Upper lobe of left lung (tissue), 6 donors: ENCODE results near the gene KCNF1. TPM values are rescaled to one million over a fixed set of nuclear protein-coding genes. Genes with fewer than 3 reads are reported as not detected.

Experiments
- ATAC-seq, 2 donors: fragments of 200-7000 bp; cut with Tn5 transposase; one replicate each; pipeline ENCODE4 v1.9.1; 2022; ENCODE audit warnings: mild to moderate bottlenecking in 2 of 2, moderate library complexity in 2 of 2; ENCODE audit not compliant: low FRiP score in 2 of 2
- DNase-seq, 2 donors: peaks; one replicate each; pipeline ENCODE4 v3.0.0-alpha.2; 2019 to 2020
- H3K27ac ChIP-seq, 4 donors: fragments of 200-600 bp; sonication (generic); one replicate each; pipeline ENCODE4 v1.5.1; 2016 to 2019
- H3K27me3 ChIP-seq, 4 donors: fragments of 200-600 bp; sonication (generic); one replicate each; pipeline ENCODE4 v1.5.1; 2017 to 2019
- H3K36me3 ChIP-seq, 4 donors: fragments of 200-600 bp; sonication (generic); one replicate each; pipeline ENCODE4 v1.5.1; 2016 to 2019
- H3K4me1 ChIP-seq, 4 donors: fragments of 200-600 bp; sonication (generic); one replicate each; pipeline ENCODE4 v1.5.1; 2018 to 2019
- H3K4me3 ChIP-seq, 4 donors: fragments of 200-600 bp; sonication (generic); one replicate each; pipeline ENCODE4 v1.5.1; 2017 to 2019; ENCODE audit warnings: mild to moderate bottlenecking in 2 of 4, moderate library complexity in 1 of 4
- H3K9me3 ChIP-seq, 4 donors: fragments of 200-600 bp; sonication (generic); one replicate each; pipeline ENCODE4 v1.5.1; 2018 to 2019
- EP300 ChIP-seq, 4 donors: sonication (generic); formaldehyde crosslinking; IDR thresholded peaks; one replicate each; pipeline ENCODE4 v1.5.1; 2017; ENCODE audit warnings: antibody characterized with exemption in 4 of 4, control low read depth in 2 of 4
- POLR2A ChIP-seq, 4 donors: fragments of 450-650 bp; IDR thresholded peaks; one replicate each; pipeline ENCODE4 v1.5.1; 2016 to 2017; ENCODE audit warnings: antibody characterized with exemption in 4 of 4, mild to moderate bottlenecking in 2 of 4
- POLR2AphosphoS5 ChIP-seq, 2 donors: sonication (generic); formaldehyde crosslinking; IDR thresholded peaks; one replicate each; pipeline ENCODE4 v1.5.1; 2017; ENCODE audit warnings: antibody characterized with exemption in 2 of 2
- whole genome bisulfite sequencing, 2 donors: methylation state at CpG; one replicate each; pipeline ENCODE4 v1.1.5; 2017 to 2018; 5-methylcytosine and 5-hydroxymethylcytosine counted together
- total RNA-seq, 6 donors: library from RNA; depleted of rRNA in 4 of 6; stranded (reverse); fragments of >200 nt in 4 of 6; gene quantifications; one replicate each; pipeline versions ENCODE4 v1.1.0 to v1.2.1, GENCODE V29; 2016 to 2021
- TF ChIP-seq, protein P1 (sequence below), 6 experiments: fragments of 450-650 bp in 4 of 6; fragments of 200-600 bp in 2 of 6; sonication (generic) in 2 of 6; IDR thresholded peaks; one replicate each; pipeline ENCODE4 v1.5.1; 2016 to 2019; ENCODE audit warnings: antibody characterized with exemption in 6 of 6
- donor health status: DM: no; HTN: no; CAD: no; lungs with moderate emphysema.
- donor health status: DM: no; HTN: yes; CAD: no; lungs with severe emphysema.

Gene KCNF1
- total RNA-seq, 6 donors from 2014 or later, result 0.15 to 1.1 TPM; not detected in 4

DNA sequence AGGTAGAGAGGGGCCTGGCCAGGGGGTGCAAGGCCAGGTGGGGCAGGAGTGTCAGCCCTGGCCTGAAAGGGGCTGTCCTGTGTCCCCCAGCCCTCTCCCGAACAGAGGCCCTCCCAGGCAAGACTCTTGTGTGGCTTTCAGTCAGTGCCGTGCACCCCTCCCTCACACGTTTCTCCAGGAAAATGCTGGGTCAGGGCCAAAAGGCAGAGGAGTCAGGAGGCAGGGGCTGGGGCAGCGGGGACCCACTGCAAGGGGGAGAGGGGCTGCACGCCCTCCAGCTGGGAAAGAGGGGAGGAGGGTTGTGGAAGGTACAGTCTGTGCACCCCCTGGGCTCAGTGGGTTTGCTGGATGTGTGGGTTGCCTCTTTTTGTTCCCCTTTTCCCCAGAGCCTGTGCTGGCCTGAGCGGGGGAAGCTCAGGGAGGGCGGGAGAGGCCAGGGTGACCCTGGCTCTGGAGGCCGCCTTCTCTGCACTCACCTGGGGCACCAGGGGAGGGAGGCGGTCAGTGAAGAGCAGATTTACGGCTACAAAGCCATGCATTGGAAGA lies 4.1 kb downstream of the KCNF1 start:
- TF ChIP-seq, protein P1, sequence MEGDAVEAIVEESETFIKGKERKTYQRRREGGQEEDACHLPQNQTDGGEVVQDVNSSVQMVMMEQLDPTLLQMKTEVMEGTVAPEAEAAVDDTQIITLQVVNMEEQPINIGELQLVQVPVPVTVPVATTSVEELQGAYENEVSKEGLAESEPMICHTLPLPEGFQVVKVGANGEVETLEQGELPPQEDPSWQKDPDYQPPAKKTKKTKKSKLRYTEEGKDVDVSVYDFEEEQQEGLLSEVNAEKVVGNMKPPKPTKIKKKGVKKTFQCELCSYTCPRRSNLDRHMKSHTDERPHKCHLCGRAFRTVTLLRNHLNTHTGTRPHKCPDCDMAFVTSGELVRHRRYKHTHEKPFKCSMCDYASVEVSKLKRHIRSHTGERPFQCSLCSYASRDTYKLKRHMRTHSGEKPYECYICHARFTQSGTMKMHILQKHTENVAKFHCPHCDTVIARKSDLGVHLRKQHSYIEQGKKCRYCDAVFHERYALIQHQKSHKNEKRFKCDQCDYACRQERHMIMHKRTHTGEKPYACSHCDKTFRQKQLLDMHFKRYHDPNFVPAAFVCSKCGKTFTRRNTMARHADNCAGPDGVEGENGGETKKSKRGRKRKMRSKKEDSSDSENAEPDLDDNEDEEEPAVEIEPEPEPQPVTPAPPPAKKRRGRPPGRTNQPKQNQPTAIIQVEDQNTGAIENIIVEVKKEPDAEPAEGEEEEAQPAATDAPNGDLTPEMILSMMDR (IDR thresholded peaks at IDR 0.05), result no peak
- TF ChIP-seq POLR2A (IDR thresholded peaks at IDR 0.05) (no peak), POLR2AphosphoS5 (IDR thresholded peaks at IDR 0.05) (no peak), EP300 (IDR thresholded peaks at IDR 0.05) (no peak)
- H3K36me3 ChIP-seq, result no peaks in the 10 kb centered on the region
- H3K9me3 ChIP-seq, result no peaks in the 10 kb centered on the region
- no peak overlapping the region for H3K27ac ChIP-seq
- ATAC-seq, result no peak
- WGBS, 2 donors, result 72 to 76% methylated on average over 8 to 10 of the region's 10 CpGs
- peaks cover 5 to 18% (median 7%) of the 10 kb centered on the region in 4 donors for H3K4me1 ChIP-seq
- H3K4me3 ChIP-seq, result no peak overlapping the region
- H3K27me3 ChIP-seq, result peaks cover 0 to 31% (median 10%) of the 10 kb centered on the region in 4 donors
- no peak for DNase-seq

DNA sequence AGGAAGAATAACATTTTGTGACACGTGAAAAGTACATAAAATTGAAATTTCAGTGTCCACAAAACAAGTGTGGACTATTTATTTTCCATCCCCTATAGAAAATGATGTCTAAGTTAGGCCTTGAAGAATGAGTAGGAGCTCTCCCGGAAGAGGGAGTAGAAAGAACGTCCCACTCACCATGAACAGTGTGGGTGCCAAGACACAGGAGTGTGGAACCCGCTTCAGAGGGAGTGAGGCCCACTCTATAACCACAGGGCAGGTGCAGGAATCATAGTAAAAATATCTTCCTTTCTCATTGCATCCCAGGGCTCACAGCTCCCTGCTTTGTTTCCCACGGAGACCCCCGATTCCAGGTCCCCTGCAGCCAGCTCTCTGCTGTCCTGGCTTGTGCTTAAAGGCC lies 5.2 kb downstream of the KCNF1 start:
- TF ChIP-seq, protein P1 (IDR thresholded peaks at IDR 0.05), result no peak
- TF ChIP-seq POLR2AphosphoS5 (IDR thresholded peaks at IDR 0.05) (no peak), POLR2A (IDR thresholded peaks at IDR 0.05) (no peak), EP300 (IDR thresholded peaks at IDR 0.05) (no peak)
- ATAC-seq (no peak), DNase-seq (no peak)
- H3K4me1 ChIP-seq, result peaks cover 0 to 9% (median 4%) of the 10 kb centered on the region in 4 donors
- H3K27me3 ChIP-seq, result peaks cover 0 to 21% (median 4%) of the 10 kb centered on the region in 4 donors
- 84 to 90% methylated on average over 6 of the region's 6 CpGs for WGBS, 2 donors
- H3K36me3 ChIP-seq, result no peaks in the 10 kb centered on the region
- H3K4me3 ChIP-seq, result no peak overlapping the region
- no peaks in the 10 kb centered on the region for H3K9me3 ChIP-seq
- no peak overlapping the region for H3K27ac ChIP-seq

DNA sequence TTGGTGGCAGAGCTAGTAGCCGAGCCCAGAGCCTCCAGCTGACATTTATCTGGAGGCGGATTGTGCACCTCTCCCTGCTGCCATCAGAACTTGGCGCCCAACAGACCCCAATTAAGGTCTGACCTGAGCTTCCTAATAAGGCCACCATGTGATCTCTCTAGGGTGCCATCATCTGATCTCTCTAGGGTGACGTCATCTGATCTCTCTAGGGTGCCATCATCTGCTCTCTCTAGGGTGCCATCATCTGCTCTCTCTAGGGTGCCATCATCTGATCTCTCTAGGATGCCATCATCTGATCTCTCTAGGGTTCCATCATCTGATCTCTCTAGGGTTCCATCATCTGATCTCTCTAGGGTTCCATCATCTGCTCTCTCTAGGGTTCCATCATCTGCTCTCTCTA lies 6.2 kb downstream of the KCNF1 start:
- no peak for ATAC-seq
- TF ChIP-seq POLR2AphosphoS5 (IDR thresholded peaks at IDR 0.05), result no peak
- TF ChIP-seq POLR2A (IDR thresholded peaks at IDR 0.05), result no peak
- TF ChIP-seq, protein P1 (IDR thresholded peaks at IDR 0.05), result no peak
- no peak for TF ChIP-seq EP300 (IDR thresholded peaks at IDR 0.05)
- Histone ChIP-seq H3K4me1 (no peaks in the 10 kb centered on the region), H3K9me3 (no peaks in the 10 kb centered on the region), H3K4me3 (no peak overlapping the region), H3K36me3 (no peaks in the 10 kb centered on the region), H3K27ac (no peak overlapping the region), H3K27me3 (peaks cover 0 to 11% (median 0%) of the 10 kb centered on the region in 4 donors)
- DNase-seq, result no peak
- WGBS, 2 donors, result 86 to 89% methylated on average over 3 to 4 of the region's 4 CpGs

- peak in 1 of 2 donors; percentile 86 for DNase-seq
- Histone ChIP-seq H3K4me3 (no peak overlapping the region), H3K27me3 (peaks cover 0 to 2% (median 0%) of the 10 kb centered on the region in 4 donors), H3K36me3 (no peaks in the 10 kb centered on the region), H3K9me3 (no peaks in the 10 kb centered on the region), H3K4me1 (no peaks in the 10 kb centered on the region), H3K27ac (no peak overlapping the region)
- TF ChIP-seq POLR2AphosphoS5 (IDR thresholded peaks at IDR 0.05), result no peak
- TF ChIP-seq, protein P1 (IDR thresholded peaks at IDR 0.05), result no peak
- TF ChIP-seq EP300 (IDR thresholded peaks at IDR 0.05), result no peak
- WGBS, 2 donors, result 74 to 83% methylated on average over 13 to 20 of the region's 20 CpGs
- no peak for ATAC-seq
Measured at GRCh38 chr2:10918661-10919409, 7.1 kb downstream of the KCNF1 start.
